ENCODE results near the gene IRF4.

The IRF4 gene

GRCh38 chr6:455006-455585, 63.5 kb downstream of the IRF4 start:
- H3K27me3 Mint-ChIP-seq: no peaks in the 10 kb centered on the region
- H3K27ac Mint-ChIP-seq: no peak overlapping the region
- no peak for DNase-seq (ENCODE audit: low spot score in 2 of 2)
- H3K4me1 Mint-ChIP-seq: no peaks in the 10 kb centered on the region
- no peaks in the 10 kb centered on the region for H3K36me3 Mint-ChIP-seq
- no peak overlapping the region for H3K4me3 Mint-ChIP-seq
- no peaks in the 10 kb centered on the region for H3K9me3 Mint-ChIP-seq
- no peak for ATAC-seq (ENCODE audit: low read depth)

GRCh38 chr6:455835-456234, 64.3 kb downstream of the IRF4 start:
- DNase-seq (ENCODE audit: low spot score in 2 of 2) (no peak), ATAC-seq (ENCODE audit: low read depth) (no peak)
- Mint-ChIP-seq H3K4me3 (no peak overlapping the region), H3K27me3 (no peaks in the 10 kb centered on the region), H3K36me3 (no peaks in the 10 kb centered on the region), H3K27ac (no peak overlapping the region), H3K9me3 (no peaks in the 10 kb centered on the region), H3K4me1 (no peaks in the 10 kb centered on the region)

DNA sequence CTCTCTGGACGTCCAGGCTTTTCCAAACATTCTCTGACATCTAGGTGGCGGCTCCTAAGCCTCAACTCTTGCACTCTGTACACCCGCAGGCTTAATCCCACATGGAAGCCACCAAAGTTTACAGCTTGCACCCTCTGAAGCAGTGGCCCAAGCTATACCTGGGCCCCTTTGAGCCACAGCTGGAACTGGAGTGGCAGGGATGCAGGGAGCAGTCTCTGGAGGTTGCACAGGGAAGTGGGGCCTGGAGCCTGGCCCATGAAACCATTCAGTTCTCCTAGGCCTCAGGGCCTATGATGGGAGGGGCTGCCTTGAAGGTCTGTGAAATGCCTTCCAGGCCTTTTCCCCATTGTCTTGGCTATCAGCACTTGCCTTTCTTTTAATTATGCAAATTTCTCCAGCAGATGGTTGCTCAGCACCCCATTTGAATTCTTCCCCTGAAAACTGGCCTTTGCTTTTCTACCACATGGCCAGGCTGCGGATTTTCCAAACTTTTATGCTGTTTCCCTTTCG, 64.9 kb downstream of the IRF4 start:
- no peaks in the 10 kb centered on the region for H3K27me3 Mint-ChIP-seq
- H3K27ac Mint-ChIP-seq: no peak overlapping the region
- ATAC-seq (ENCODE audit: low read depth): no peak
- H3K4me1 Mint-ChIP-seq: no peaks in the 10 kb centered on the region
- no peak for DNase-seq (ENCODE audit: low spot score in 2 of 2)
- H3K36me3 Mint-ChIP-seq: no peaks in the 10 kb centered on the region
- no peak overlapping the region for H3K4me3 Mint-ChIP-seq
- H3K9me3 Mint-ChIP-seq: no peaks in the 10 kb centered on the region

GRCh38 chr6:456887-457286, 65.3 kb downstream of the IRF4 start:
- Mint-ChIP-seq H3K4me3 (no peak overlapping the region), H3K9me3 (no peaks in the 10 kb centered on the region), H3K4me1 (no peaks in the 10 kb centered on the region), H3K27ac (no peak overlapping the region), H3K36me3 (no peaks in the 10 kb centered on the region), H3K27me3 (no peaks in the 10 kb centered on the region)
- ATAC-seq (ENCODE audit: low read depth): no peak
- no peak for DNase-seq (ENCODE audit: low spot score in 2 of 2)

All from memory B cell (primary cell).